ENCODE data around the gene ASCC2. TPM values are rescaled to one million over a fixed set of nuclear protein-coding genes. Genes with fewer than 3 reads are reported as not detected.

The ASCC2 gene
- total and polyA plus RNA-seq, 2 donors (not counting 3 experiments of a cell fraction or from before 2014, with no cell fraction given) = 43.6 to 60.7 TPM

DNA sequence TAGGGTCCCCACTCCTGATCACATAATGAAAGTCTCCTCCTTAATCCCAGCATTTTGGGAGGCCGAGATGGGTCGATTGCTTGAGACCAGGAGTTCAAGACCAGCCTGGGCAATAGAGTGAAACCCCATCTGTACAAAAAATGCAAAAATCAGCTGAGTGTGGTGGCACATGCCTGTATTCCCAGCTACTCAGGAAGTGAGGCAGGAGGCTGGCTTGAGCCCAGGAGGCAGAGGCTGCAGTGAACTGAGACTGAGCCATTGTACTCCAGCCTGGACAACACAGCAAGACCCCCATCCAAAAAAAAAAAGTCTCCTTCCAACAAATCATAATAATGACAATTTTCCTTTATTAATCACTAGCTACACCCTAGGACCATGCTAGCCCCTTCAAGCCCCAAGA lies 86.4 kb downstream of the ASCC2 start:
- intact Hi-C loops (cut with micrococcal nuclease) = no loop called here
- no peak for FAIRE-seq

More for the DNA sequence above, 86.4 kb downstream of the ASCC2 start:
- Histone ChIP-seq H3K9me1 (replicated peaks; ENCODE audit: control insufficient read depth, extremely low read depth, insufficient read depth, low read length) (no peaks in the 10 kb centered on the region), H3K9me3 (replicated peaks; ENCODE audit: control insufficient read depth, insufficient read depth, low read length) (no peaks in the 10 kb centered on the region), H3K27me3 (ENCODE audit: control insufficient read depth in 2 of 2, insufficient read depth in 2 of 2, low read length in 2 of 2) (no peaks in the 10 kb centered on the region), H3K4me2 (ENCODE audit: insufficient read depth, low read length) (no peak overlapping the region), H2AFZ (ENCODE audit: low read depth, low read length) (no peak overlapping the region), H3K4me1 (ENCODE audit: control insufficient read depth, extremely low read depth, insufficient read depth, low read length) (no peaks in the 10 kb centered on the region), H3K79me2 (ENCODE audit: control insufficient read depth, insufficient read depth, low read length) (no peaks in the 10 kb centered on the region), H4K20me1 (replicated peaks; ENCODE audit: control insufficient read depth, extremely low read depth, insufficient read depth, low read length) (no peaks in the 10 kb centered on the region), H3K4me3 (replicated peaks in 1 of 3; ENCODE audit: insufficient read depth in 1 of 3, low read depth in 1 of 3, low read length in 3 of 3) (no peak overlapping the region), H3K36me3 (ENCODE audit: control insufficient read depth in 2 of 2, extremely low read depth in 1 of 2, insufficient read depth in 2 of 2, low read length in 2 of 2) (peaks cover 0 to 4% of the 10 kb centered on the region in 2 experiments), H3K27ac (ENCODE audit: insufficient read depth, low read depth, low read length) (no peak overlapping the region), H3K9ac (replicated peaks; ENCODE audit: extremely low read depth, insufficient read depth, low read length) (no peak overlapping the region)
- TF ChIP-seq JUN (IDR thresholded peaks at IDR 0.05; ENCODE audit: borderline replicate concordance, insufficient read depth, insufficient read length, low read depth) = no peak
- TF ChIP-seq, protein P1, sequence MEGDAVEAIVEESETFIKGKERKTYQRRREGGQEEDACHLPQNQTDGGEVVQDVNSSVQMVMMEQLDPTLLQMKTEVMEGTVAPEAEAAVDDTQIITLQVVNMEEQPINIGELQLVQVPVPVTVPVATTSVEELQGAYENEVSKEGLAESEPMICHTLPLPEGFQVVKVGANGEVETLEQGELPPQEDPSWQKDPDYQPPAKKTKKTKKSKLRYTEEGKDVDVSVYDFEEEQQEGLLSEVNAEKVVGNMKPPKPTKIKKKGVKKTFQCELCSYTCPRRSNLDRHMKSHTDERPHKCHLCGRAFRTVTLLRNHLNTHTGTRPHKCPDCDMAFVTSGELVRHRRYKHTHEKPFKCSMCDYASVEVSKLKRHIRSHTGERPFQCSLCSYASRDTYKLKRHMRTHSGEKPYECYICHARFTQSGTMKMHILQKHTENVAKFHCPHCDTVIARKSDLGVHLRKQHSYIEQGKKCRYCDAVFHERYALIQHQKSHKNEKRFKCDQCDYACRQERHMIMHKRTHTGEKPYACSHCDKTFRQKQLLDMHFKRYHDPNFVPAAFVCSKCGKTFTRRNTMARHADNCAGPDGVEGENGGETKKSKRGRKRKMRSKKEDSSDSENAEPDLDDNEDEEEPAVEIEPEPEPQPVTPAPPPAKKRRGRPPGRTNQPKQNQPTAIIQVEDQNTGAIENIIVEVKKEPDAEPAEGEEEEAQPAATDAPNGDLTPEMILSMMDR (IDR thresholded peaks at IDR 0.05; ENCODE audit: extremely low read depth in 1 of 2, insufficient read depth in 1 of 2, low read depth in 1 of 2, low read length in 2 of 2) = no peak
- TF ChIP-seq POLR2AphosphoS5 (IDR thresholded peaks at IDR 0.05; ENCODE audit: insufficient read depth, low read depth, low read length) = no peak
- TF ChIP-seq GATA2 (IDR thresholded peaks at IDR 0.05; ENCODE audit: insufficient read depth, insufficient read length, low read depth, low read length) = no peak
- BruUV-seq (replicated peaks) = no TSS peak
- POLR2A ChIA-PET = no interaction called here
- CTCF ChIA-PET = interaction anchor here (1.5 kb wide), 1 partner anchor 253 kb away, joined by 4 read pairs; no protein-coding TSS in a partner anchor
- no peak for DNase-seq (ENCODE audit: low read depth, low spot score)
- dilution Hi-C loops (cut with MboI; ENCODE audit: extremely low pct_ligation_motif_present, low sequenced_read_pairs) = no loop called here

Data from endothelial cell of umbilical vein (primary cell).